Stimulated activated CD8-positive, alpha-beta memory T cell treated with anti-CD3 and anti-CD28 coated beads, Interleukin-7, amount 100 ng/mL, for 1 hour (primary cell): ENCODE measurements around the gene ABCC4.

ENCODE experiments used
- DNase-seq, 2 donors: peaks; one replicate each; pipeline ENCODE4 v3.0.0-alpha.2; 2020; ENCODE audit warnings: low read depth in 2 of 2

Gene ABCC4

DNA sequence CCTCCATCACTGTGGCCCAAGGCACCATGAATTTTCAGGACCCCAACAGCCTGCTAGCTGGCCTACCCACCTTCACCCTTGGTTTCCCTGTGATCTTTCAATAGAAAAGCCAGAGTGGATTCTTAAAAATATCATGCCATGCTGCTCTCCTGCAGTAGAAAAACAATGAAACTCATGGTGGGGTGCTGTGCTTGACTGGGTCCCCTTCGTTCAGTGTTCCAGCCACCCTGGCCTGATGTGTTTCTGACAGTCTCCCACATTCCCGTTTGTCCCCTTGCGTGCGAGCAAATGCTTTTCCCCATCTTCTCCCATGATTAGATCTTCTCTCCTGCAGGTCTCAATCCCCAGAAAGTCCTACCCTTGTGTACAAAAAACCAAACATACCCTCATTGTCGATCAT is 43.2 kb downstream of the ABCC4 start:
- DNase-seq = no peak

- no peak for DNase-seq
Measured at GRCh38 chr13:95256091-95256490, 45.2 kb downstream of the ABCC4 start.

- DNase-seq = no peak
Measured at GRCh38 chr13:95255072-95255732, 46.0 kb downstream of the ABCC4 start.

GRCh38 chr13:95254339-95254738 is 46.9 kb downstream of the ABCC4 start:
- DNase-seq = no peak

DNA sequence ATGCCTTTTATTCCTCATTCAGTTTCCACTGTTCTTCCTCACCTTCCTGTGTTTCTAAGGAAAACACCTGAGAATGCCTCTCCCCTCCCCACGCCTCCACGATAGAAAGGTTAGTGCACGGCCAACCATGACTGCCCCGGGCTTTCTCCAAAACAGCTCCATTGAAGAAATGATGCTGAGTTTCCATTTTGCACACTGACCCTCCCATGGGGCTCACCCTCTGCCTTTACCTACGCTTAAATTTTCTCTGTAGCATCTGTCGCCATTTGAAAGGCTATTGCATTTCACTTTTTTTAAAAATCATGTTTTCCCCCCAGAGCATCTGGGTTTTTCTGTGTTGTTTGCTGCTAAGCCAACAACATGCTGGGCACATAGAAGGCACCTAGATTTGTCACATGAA is 48.2 kb downstream of the ABCC4 start:
- no peak for DNase-seq

GRCh38 chr13:95251641-95252040 is 49.6 kb downstream of the ABCC4 start:
- no peak for DNase-seq

DNA sequence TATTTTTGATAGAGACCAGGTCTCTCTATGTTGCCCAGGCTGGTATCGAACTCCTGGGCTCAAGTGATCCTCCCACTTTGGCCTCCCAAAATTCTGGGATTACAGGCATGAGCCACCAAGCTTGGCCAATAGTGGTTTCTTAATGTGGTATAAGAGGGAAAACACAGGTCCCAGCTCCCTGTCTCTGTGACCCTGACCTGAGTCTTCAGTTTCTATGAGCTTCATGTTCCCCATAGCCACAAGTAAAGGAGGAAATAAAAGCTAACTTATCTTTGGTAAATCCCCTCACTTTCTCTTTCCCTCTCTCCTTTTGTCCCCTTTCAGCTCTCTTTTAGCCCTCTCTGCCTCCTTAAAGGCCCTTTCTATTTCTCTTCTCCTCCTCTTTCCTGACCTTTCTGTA is 50.3 kb downstream of the ABCC4 start:
- no peak for DNase-seq

- DNase-seq = no peak
Measured at GRCh38 chr13:95248953-95249352, 52.3 kb downstream of the ABCC4 start.

DNA sequence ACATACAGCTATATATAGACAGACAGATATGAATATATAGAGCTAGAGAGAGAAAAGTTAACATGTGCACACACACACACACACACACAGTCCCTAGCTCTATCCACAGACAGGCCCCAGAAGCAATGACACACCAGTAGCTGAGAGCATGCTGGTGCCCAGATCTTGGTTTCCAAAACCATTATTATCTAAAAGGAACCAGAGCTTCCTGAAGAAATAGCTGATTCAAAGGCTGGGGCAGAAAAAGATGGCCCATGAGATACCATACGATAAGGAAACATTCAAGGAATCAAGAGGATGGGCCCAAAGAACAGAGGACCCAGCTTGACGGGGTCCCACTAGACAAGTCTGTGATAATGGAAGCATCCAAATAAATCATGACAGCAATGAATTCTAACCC is 53.4 kb downstream of the ABCC4 start:
- DNase-seq = no peak

DNA sequence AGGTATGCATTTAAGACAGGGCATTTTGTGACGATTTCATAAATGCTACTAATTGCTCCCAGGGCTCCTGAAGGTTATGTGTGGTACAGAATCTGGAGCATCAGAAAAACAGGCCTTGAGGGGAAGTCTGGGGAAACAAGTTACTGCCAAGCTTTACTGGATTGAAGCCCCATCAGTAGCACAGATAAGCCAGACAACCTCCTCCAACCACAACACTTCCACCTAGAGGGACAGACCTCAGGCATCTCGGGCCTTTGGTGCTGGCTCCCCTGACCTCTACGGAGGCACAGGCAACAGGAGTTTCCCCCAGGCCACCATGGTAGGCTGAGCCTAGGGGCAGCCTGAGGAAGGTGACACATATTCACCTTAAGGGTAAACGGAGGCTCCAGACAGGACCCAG is 54.1 kb downstream of the ABCC4 start:
- DNase-seq = no peak

- no peak for DNase-seq
Measured at GRCh38 chr13:95246292-95247082, 54.8 kb downstream of the ABCC4 start.

GRCh38 chr13:95245071-95245470 is 56.2 kb downstream of the ABCC4 start:
- DNase-seq = no peak

GRCh38 chr13:95243207-95243606 is 58.0 kb downstream of the ABCC4 start:
- no peak for DNase-seq

DNA sequence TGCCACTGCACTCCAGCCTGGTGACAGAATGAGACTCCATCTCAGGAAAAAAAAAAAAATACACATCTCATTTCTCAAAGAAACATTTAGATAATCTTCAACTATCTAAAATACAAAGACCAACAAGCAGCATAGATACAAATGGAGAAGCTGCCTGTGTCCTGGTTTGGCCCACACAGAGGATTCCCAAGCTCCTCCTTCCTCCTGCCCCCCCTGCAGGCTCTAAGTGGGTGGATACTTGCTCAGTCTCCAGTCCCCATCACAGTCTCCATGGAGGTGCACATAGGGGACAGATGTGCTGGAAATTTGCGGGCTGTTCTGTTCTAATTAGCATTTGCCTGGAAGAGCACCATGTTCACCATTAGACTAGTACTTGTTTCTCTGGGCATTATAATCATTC is 59.9 kb downstream of the ABCC4 start:
- no peak for DNase-seq

DNA sequence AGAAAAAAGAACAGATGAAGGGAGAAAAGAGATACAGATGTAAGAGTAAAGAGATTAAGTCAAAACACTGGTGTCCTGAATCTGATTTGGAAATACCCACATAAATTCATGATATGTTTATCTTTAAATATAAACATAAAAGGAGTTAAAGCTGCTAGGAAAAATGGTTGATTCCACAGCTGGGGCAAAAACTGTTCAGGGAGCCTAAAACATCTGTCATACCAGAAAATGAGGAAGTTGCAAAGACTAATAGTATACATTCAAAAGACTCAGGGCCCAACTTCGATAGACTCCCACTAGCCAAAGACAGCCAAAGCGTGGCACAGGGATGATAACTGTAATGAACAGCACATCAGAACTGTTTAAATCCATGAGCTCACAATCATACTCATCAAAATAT is 62.0 kb downstream of the ABCC4 start:
- no peak for DNase-seq

GRCh38 chr13:95237310-95237870 is 63.9 kb downstream of the ABCC4 start:
- no peak for DNase-seq

- DNase-seq = no peak
Measured at GRCh38 chr13:95236774-95237173, 64.5 kb downstream of the ABCC4 start.

GRCh38 chr13:95235974-95236373 is 65.3 kb downstream of the ABCC4 start:
- no peak for DNase-seq

- DNase-seq = no peak
Measured at GRCh38 chr13:95235199-95235756, 66.0 kb downstream of the ABCC4 start.

DNA sequence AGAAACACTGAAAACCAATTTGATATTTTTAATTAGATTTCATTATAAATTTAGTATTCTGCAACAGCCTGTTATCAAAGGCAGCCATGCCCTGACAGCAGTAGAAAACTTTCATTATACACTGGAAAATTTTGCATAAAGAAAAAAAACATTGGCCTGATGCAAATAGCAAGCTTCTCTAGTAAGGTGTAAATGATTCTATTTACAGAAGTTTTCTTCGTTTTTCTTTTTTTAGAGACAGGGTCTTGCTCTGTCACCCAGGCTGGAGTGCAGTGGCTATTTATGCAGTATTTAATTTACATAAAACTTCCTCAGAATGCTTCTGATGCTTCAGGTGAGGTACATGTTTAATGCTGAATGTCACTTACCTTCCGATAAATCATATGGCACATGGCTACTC is 67.0 kb downstream of the ABCC4 start:
- DNase-seq = no peak

GRCh38 chr13:95233026-95233635 is 68.1 kb downstream of the ABCC4 start:
- DNase-seq = no peak

- DNase-seq = no peak
Measured at GRCh38 chr13:95231393-95231792, 69.9 kb downstream of the ABCC4 start.
